Measurements from ENCODE around the gene CARD18.

The CARD18 gene, protein sequence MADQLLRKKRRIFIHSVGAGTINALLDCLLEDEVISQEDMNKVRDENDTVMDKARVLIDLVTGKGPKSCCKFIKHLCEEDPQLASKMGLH

GRCh38 chr11:105139669-105140068 is at the start of gene CARD18:
CARD18 (minus strand) TSS chr11:105139769; CDS start chr11:105139726, 43 bp downstream.
- no peak for TF ChIP-seq CTCF (conservative IDR thresholded peaks at IDR 0.05)
- no peak within 1 kb of the TSS for H3K27ac ChIP-seq

DNA sequence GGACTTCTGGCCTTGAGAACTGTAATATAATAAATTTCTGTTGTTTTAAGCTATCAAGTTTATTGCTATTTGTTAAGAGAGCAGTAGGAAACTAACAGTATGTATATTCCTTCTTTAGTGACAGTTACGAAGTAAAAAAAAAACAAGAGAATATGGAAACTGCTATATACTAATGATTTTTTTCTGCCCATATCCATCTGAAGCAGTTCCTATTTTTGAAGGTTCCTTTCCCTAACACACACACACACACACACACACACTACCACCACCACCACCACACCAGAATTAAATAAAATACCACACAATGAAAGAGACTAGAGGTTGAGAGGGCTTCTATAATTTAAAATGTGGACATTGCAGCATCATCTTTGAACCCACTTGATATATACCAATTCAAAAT is 44.4 kb upstream of the CARD18 start:
- no peak for TF ChIP-seq CTCF (conservative IDR thresholded peaks at IDR 0.05)
- no peak overlapping the region for H3K27ac ChIP-seq

DNA sequence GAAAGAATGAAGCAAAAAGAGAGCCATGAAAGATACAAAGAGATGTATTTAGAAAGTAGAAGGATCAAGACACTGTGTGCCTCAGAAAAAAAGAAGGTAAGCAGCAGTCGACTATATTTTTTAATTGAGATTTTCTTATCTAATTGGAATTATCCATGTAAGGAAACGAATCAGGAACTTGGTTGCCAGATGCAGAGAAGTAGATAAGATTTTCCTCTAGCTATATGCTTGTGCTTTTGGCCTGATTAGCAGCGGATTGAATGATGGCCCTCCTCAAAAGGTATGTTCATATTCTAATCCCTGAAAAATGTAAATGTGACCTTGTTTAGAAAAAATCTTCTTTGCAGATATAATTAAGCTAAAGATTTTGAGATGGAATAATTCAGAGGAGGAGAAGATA is 43.9 kb upstream of the CARD18 start:
- no peak overlapping the region for H3K27ac ChIP-seq
- TF ChIP-seq CTCF (conservative IDR thresholded peaks at IDR 0.05): no peak

DNA sequence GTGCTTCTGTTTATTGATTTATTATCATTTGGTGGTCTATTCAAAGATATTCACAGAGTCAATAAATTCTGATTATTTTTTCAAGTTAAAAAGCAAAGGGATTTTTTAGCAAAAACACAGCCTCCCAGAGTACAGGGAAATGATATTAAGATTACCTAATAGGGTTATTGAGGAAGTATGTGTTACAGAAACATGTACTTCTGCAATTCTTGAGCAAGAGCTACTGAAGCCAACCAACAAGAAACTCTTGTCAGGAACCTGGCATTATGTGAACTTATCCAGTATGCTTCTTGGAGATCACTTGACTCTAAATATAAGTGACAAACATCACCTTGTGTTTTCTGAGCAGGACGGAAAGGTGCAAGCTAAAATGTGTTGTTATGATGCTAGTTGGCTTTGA is 42.0 kb upstream of the CARD18 start:
- no peak overlapping the region for H3K27ac ChIP-seq
- no peak for TF ChIP-seq CTCF (conservative IDR thresholded peaks at IDR 0.05)

GRCh38 chr11:105181100-105181499 is 41.5 kb upstream of the CARD18 start:
- H3K27ac ChIP-seq: no peak overlapping the region
- no peak for TF ChIP-seq CTCF (conservative IDR thresholded peaks at IDR 0.05)

DNA sequence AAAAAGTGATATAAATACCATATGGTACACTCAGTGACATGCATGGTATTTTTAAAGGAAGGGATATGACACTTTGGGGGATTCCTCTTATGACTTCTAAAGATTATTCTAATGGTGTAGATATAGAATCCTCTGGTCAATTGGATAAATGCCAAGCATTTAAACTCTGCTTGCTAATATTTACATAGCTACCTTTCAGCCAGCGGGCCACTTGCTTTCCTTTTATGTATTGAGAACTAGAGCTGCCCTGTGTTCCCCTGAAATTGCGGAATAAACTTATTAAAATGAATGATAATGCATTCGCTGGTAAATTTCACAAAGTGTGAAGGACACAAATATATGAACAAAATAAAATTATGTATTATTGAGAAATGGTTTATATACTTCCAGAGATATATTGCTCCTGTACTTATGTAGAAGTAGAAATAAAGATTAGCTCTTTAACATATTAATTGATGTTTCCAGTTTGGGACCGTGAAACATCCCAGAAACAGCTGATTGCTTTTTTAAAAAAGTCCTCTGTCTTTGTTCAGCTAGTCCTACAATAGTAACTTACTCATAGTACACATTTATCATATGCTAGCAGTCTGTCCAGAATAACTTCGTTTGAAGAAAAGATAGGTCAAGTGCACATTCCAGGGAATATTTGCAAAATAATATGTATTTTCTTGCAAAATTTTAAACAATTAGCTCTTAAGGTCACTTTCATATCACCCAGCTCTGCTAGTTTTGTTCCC is 40.1 kb upstream of the CARD18 start:
- TF ChIP-seq CTCF (conservative IDR thresholded peaks at IDR 0.05): no peak
- no peak overlapping the region for H3K27ac ChIP-seq

DNA sequence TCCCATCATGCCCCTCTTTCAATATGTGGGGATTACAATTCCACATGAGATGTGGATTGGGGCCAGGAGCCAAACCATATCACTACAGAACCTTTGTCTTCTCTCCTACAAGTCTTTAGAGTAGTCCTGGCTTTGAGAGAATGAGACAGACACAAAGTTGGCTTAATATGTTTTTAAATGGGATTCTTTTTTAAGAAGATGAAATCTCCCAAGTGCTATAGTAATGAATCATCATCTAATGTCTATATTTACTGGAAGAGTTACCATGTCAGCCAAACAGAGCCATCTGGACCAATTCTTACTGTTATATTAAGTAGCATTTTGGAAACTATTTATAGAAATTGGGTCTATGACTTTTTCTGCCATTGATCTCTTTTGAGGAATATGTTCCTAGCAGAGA is 38.1 kb upstream of the CARD18 start:
- no peak overlapping the region for H3K27ac ChIP-seq
- no peak for TF ChIP-seq CTCF (conservative IDR thresholded peaks at IDR 0.05)
